ENCODE results near the gene SEPTIN7.

Gene SEPTIN7

GRCh38 chr7:35804231-35804970, 3.5 kb downstream of the SEPTIN7 start:
- no peak overlapping the region for H3K27ac ChIP-seq
- TF ChIP-seq CTCF (conservative IDR thresholded peaks at IDR 0.05) = no peak
- no peak for TF ChIP-seq ZFX (IDR thresholded peaks at IDR 0.05)

- H3K27ac ChIP-seq = no peak overlapping the region
- no peak for TF ChIP-seq CTCF (conservative IDR thresholded peaks at IDR 0.05)
- no peak for TF ChIP-seq ZFX (IDR thresholded peaks at IDR 0.05)
Observed at GRCh38 chr7:35805876-35806275, 5.0 kb downstream of the SEPTIN7 start.

DNA sequence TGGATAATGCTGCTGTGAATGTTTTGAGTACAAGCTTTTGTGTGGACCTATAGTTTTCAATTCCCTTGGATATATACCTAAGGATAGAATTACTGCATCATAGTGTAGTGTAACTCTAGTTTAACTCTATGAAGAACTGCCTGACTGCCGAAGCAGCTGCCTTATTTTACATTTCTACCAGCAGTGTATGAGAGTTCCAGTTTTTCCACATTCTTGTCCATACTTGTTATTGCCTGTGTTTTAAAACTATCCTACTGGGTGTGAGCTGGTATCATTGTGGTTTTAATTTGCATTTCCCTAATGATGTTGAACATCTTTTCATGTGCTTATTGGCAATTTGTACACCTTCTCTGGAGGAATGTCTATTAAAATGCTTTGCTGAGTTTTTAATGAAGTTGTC, 15.7 kb downstream of the SEPTIN7 start:
- TF ChIP-seq ZFX (IDR thresholded peaks at IDR 0.05) = no peak
- TF ChIP-seq CTCF (conservative IDR thresholded peaks at IDR 0.05) = no peak
- H3K27ac ChIP-seq = no peak overlapping the region

- TF ChIP-seq CTCF (conservative IDR thresholded peaks at IDR 0.05) (no peak), ZFX (IDR thresholded peaks at IDR 0.05) (no peak)
- H3K27ac ChIP-seq = no peak overlapping the region
Observed at GRCh38 chr7:35817181-35817580, 16.3 kb downstream of the SEPTIN7 start.

- TF ChIP-seq ZFX (IDR thresholded peaks at IDR 0.05) (no peak), CTCF (conservative IDR thresholded peaks at IDR 0.05) (no peak)
- H3K27ac ChIP-seq = no peak overlapping the region
Observed at GRCh38 chr7:35817930-35818329, 17.1 kb downstream of the SEPTIN7 start.

GRCh38 chr7:35818513-35818912, 17.7 kb downstream of the SEPTIN7 start:
- TF ChIP-seq ZFX (IDR thresholded peaks at IDR 0.05) (no peak), CTCF (conservative IDR thresholded peaks at IDR 0.05) (no peak)
- H3K27ac ChIP-seq = no peak overlapping the region

GRCh38 chr7:35819310-35819709, 18.5 kb downstream of the SEPTIN7 start:
- H3K27ac ChIP-seq = no peak overlapping the region
- TF ChIP-seq ZFX (IDR thresholded peaks at IDR 0.05) (no peak), CTCF (conservative IDR thresholded peaks at IDR 0.05) (no peak)
